BJ (cell line): ENCODE measurements around the gene ROS1. TPM values are rescaled to one million over a fixed set of nuclear protein-coding genes. Genes with fewer than 3 reads are reported as not detected.

ENCODE experiments used
- CTCF ChIA-PET: fragments of 350-600 bp; formaldehyde crosslinking; extraction: SDS; loops from one replicate; lab custom pipeline; 2021; ENCODE audit warnings: antibody characterized with exemption, inconsistent platforms; lab: Yijun Ruan, JAX
- POLR2A ChIA-PET: fragments of 300-600 bp; sonication (Branson Sonifier 250); formaldehyde crosslinking; extraction: SDS; loops from one replicate; lab custom pipeline; 2021; ENCODE audit warnings: antibody characterized with exemption; lab: Charles Lee
- DNase-seq: peaks from one replicate; pipeline ENCODE4 v3.0.0-alpha.2; 2011; ENCODE audit warnings: low read depth
- H3K27me3 ChIP-seq: 2 replicates; pipeline ENCODE4 v1.6.0; 2011; ENCODE audit warnings: low read length; ENCODE audit not compliant: control insufficient read depth, insufficient read depth
- H3K36me3 ChIP-seq: 2 replicates; pipeline ENCODE4 v1.5.1; 2011; ENCODE audit warnings: low read length; ENCODE audit not compliant: control insufficient read depth, insufficient read depth
- H3K4me3 ChIP-seq: 2 replicates; pipeline ENCODE4 v1.5.1; 2011; ENCODE audit warnings: low read depth, mild to moderate bottlenecking, control low read depth, low read length
- CTCF ChIP-seq: IDR thresholded peaks from 2 replicates; pipeline ENCODE4 v1.5.1; 2011; ENCODE audit warnings: low read depth, mild to moderate bottlenecking, control low read depth, inconsistent platforms, low read length, moderate library complexity; ENCODE audit not compliant: insufficient read depth
- polyA plus RNA-seq: library from polyadenylated mRNA; depleted of rRNA; stranded (reverse); fragments of >200 nt; gene quantifications from 2 replicates; pipeline ENCODE4 v1.2.3, GENCODE V29; 2011

The ROS1 gene
- polyA plus RNA-seq, 1 experiment: 0.16 TPM

- H3K4me3 ChIP-seq: no peak overlapping the region
- CTCF ChIA-PET: interaction anchor here (1.3 to 5.7 kb wide), 5 partner anchors 224 to 486 kb away, joined by 3 to 44 read pairs (median 5); no protein-coding TSS in a partner anchor
- no peak for DNase-seq
- POLR2A ChIA-PET: no interaction called here
- no peaks in the 10 kb centered on the region for H3K27me3 ChIP-seq
- no peaks in the 10 kb centered on the region for H3K36me3 ChIP-seq
- TF ChIP-seq CTCF: no peak
Observed at GRCh38 chr6:117344444-117345291, 81.1 kb downstream of the ROS1 start.

- no peak for TF ChIP-seq CTCF
- Histone ChIP-seq H3K36me3 (no peaks in the 10 kb centered on the region), H3K27me3 (no peaks in the 10 kb centered on the region), H3K4me3 (no peak overlapping the region)
- DNase-seq: no peak
- CTCF ChIA-PET: no interaction called here
- POLR2A ChIA-PET: no interaction called here
Observed at GRCh38 chr6:117338567-117338966, 87.2 kb downstream of the ROS1 start.

- POLR2A ChIA-PET: no interaction called here
- CTCF ChIA-PET: no interaction called here
- 0 out of 2 replicates have a peak, but pooled peaks cover 2% of the 10 kb centered on the region for H3K27me3 ChIP-seq
- H3K36me3 ChIP-seq: no peaks in the 10 kb centered on the region
- no peak for TF ChIP-seq CTCF
- DNase-seq: no peak
- no peak overlapping the region for H3K4me3 ChIP-seq
Observed at GRCh38 chr6:117329926-117330325, 95.8 kb downstream of the ROS1 start.

- Histone ChIP-seq H3K4me3 (no peak overlapping the region), H3K27me3 (0 out of 2 replicates have a peak, but pooled peaks cover 2% of the 10 kb centered on the region), H3K36me3 (no peaks in the 10 kb centered on the region)
- CTCF ChIA-PET: no interaction called here
- DNase-seq: no peak
- POLR2A ChIA-PET: no interaction called here
- no peak for TF ChIP-seq CTCF
Observed at GRCh38 chr6:117328500-117328899, 97.2 kb downstream of the ROS1 start.

- POLR2A ChIA-PET: no interaction called here
- Histone ChIP-seq H3K36me3 (no peaks in the 10 kb centered on the region), H3K4me3 (no peak overlapping the region), H3K27me3 (0 out of 2 replicates have a peak, but pooled peaks cover 2% of the 10 kb centered on the region)
- CTCF ChIA-PET: no interaction called here
- no peak for DNase-seq
- TF ChIP-seq CTCF: no peak
Observed at GRCh38 chr6:117328005-117328389, 97.7 kb downstream of the ROS1 start.
